Esophagus muscularis mucosa (tissue), 4 donors: Measurements from ENCODE around the gene ZMIZ1. TPM values are rescaled to one million over a fixed set of nuclear protein-coding genes. Genes with fewer than 3 reads are reported as not detected.

ENCODE experiments used
- DNase-seq: peaks from one replicate; pipeline ENCODE4 v3.0.0-alpha.2; 2017; ENCODE audit errors: extremely low spot score
- H3K27ac ChIP-seq, 4 donors: fragments of 200-600 bp; sonication (generic); replicated peaks in 1 of 4; 1 replicate in 3 of 4; 2 replicates in 1 of 4; pipeline ENCODE4 v1.5.1; 2016 to 2019; ENCODE audit warnings: mild to moderate bottlenecking in 1 of 4
- H3K27me3 ChIP-seq, 4 donors: fragments of 200-600 bp; sonication (generic); one replicate each; pipeline versions ENCODE4 v1.5.1 to v1.6.0; 2016 to 2019
- H3K36me3 ChIP-seq, 4 donors: fragments of 200-600 bp; sonication (generic); one replicate each; pipeline ENCODE4 v1.5.1; 2016 to 2019
- H3K4me1 ChIP-seq, 4 donors: fragments of 200-600 bp; sonication (generic); one replicate each; pipeline ENCODE4 v1.5.1; 2016 to 2019
- H3K4me3 ChIP-seq, 4 donors: fragments of 200-600 bp; sonication (generic); 1 replicate in 2 of 4; 2 replicates in 2 of 4; pipeline ENCODE4 v1.5.1; 2016 to 2019; ENCODE audit warnings: mild to moderate bottlenecking in 4 of 4, moderate library complexity in 1 of 4
- H3K9me3 ChIP-seq, 4 donors: fragments of 200-600 bp; sonication (generic); 1 replicate in 3 of 4; 2 replicates in 1 of 4; pipeline ENCODE4 v1.5.1; 2016 to 2019
- CTCF ChIP-seq, 3 experiments: fragments of 200-600 bp in 2 of 3; fragments of 450-650 bp in 1 of 3; sonication (generic) in 2 of 3; IDR thresholded peaks; one replicate each; pipeline ENCODE4 v1.5.1; 2017 to 2019; ENCODE audit warnings: antibody characterized with exemption in 3 of 3, mild to moderate bottlenecking in 2 of 3, moderate library complexity in 1 of 3
- EP300 ChIP-seq: sonication (generic); formaldehyde crosslinking; IDR thresholded peaks from one replicate; pipeline ENCODE4 v1.6.1; 2017; ENCODE audit warnings: antibody characterized with exemption
- POLR2A ChIP-seq: fragments of 450-650 bp; IDR thresholded peaks from one replicate; pipeline ENCODE4 v1.6.1; 2017; ENCODE audit warnings: antibody characterized with exemption, moderate library complexity, mild to moderate bottlenecking, low read depth
- POLR2AphosphoS5 ChIP-seq, 2 donors: sonication (generic); formaldehyde crosslinking; IDR thresholded peaks; one replicate each; pipeline ENCODE4 v1.6.1; 2017; ENCODE audit warnings: antibody characterized with exemption in 2 of 2
- WGBS: methylation state at CpG from one replicate; pipeline ENCODE4 v1.1.5; 2018; 5-methylcytosine and 5-hydroxymethylcytosine counted together
- intact Hi-C: fragments of 100-400 bp; cut with DNase I; formaldehyde crosslinking; loops from one replicate; pipeline ENCODE4 v1.15.1; 2023
- total RNA-seq, 4 donors: library from RNA; depleted of rRNA; stranded (reverse); fragments of >200 nt; gene quantifications; one replicate each; pipeline versions ENCODE4 v1.1.0 to v1.2.1, GENCODE V29; 2016

Gene ZMIZ1
- total RNA-seq, 4 donors from 2014 or later = 48.7 to 87.2 (median 66.0) TPM

GRCh38 chr10:79057481-79058275, 11.1 kb upstream of the ZMIZ1 start:
- no peak for DNase-seq
- intact Hi-C loops = no loop called here
- H3K36me3 ChIP-seq = no peaks in the 10 kb centered on the region
- no peaks in the 10 kb centered on the region for H3K9me3 ChIP-seq
- TF ChIP-seq POLR2AphosphoS5 (IDR thresholded peaks at IDR 0.05) = no peak
- WGBS = 95% methylated on average over 12 of the region's 12 CpGs
- H3K27ac ChIP-seq = no peak overlapping the region
- peaks cover 0 to 3% (median 0%) of the 10 kb centered on the region in 4 donors for H3K4me1 ChIP-seq
- H3K4me3 ChIP-seq = no peak overlapping the region
- no peaks in the 10 kb centered on the region for H3K27me3 ChIP-seq

GRCh38 chr10:79058899-79059841, 9.6 kb upstream of the ZMIZ1 start:
- WGBS = 88% methylated on average over 10 of the region's 10 CpGs
- H3K27ac ChIP-seq = no peak overlapping the region

DNA sequence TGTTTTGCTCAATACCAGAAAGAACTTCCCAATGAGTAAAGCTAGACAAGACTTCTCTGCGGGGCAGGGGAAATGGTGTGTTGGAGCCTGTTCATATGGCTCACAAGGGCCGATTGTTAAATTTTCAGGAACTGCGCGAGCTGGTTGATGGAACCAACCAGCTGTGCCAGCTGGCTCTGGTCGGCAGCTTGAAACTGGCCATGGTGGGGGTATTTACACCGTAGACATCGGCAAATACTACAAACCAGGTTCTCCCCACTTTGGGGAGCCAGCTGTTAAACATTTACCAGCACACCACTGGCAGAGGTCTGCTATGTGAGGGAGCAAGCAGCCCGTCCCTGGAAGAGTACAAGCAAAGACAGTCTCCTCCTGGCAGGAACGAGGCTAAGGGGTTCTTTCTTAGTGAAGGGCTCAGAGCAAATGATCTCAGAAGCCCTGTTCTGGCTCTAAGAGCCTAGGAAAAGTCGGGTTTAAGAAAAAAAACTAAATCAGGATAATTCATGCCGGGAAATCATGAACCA, 8.8 kb upstream of the ZMIZ1 start:
- no peak for DNase-seq
- H3K4me3 ChIP-seq = no peak overlapping the region
- no peaks in the 10 kb centered on the region for H3K9me3 ChIP-seq
- H3K27ac ChIP-seq = peak overlapping the region in 1 of 4 donors; percentile 6
- intact Hi-C loops = loop anchor here (10.0 kb wide), 3 partner anchors 305 to 1005 kb away; no protein-coding TSS in a partner anchor
- no peak for TF ChIP-seq EP300
- TF ChIP-seq POLR2A = no peak
- no peak for TF ChIP-seq POLR2AphosphoS5 (IDR thresholded peaks at IDR 0.05)
- no peak for TF ChIP-seq CTCF (IDR thresholded peaks at IDR 0.05)
- peaks cover 0 to 3% (median 0%) of the 10 kb centered on the region in 4 donors for H3K4me1 ChIP-seq
- 81% methylated on average over 11 of the region's 11 CpGs for WGBS
- H3K36me3 ChIP-seq = no peaks in the 10 kb centered on the region
- no peaks in the 10 kb centered on the region for H3K27me3 ChIP-seq

More at GRCh38 chr10:79058899-79059841, 9.6 kb upstream of the ZMIZ1 start:
- intact Hi-C loops = no loop called here
- H3K36me3 ChIP-seq = no peaks in the 10 kb centered on the region
- no peaks in the 10 kb centered on the region for H3K27me3 ChIP-seq
- no peaks in the 10 kb centered on the region for H3K9me3 ChIP-seq
- H3K4me1 ChIP-seq = peaks cover 0 to 3% (median 0%) of the 10 kb centered on the region in 4 donors
- no peak for DNase-seq
- TF ChIP-seq POLR2A = no peak
- TF ChIP-seq CTCF (IDR thresholded peaks at IDR 0.05) = no peak
- no peak for TF ChIP-seq POLR2AphosphoS5 (IDR thresholded peaks at IDR 0.05)
- no peak for TF ChIP-seq EP300
- no peak overlapping the region for H3K4me3 ChIP-seq

- no peak for TF ChIP-seq POLR2A
- TF ChIP-seq CTCF (IDR thresholded peaks at IDR 0.05) = no peak
- no peak for TF ChIP-seq EP300
- TF ChIP-seq POLR2AphosphoS5 (IDR thresholded peaks at IDR 0.05) = no peak
- Histone ChIP-seq H3K9me3 (no peaks in the 10 kb centered on the region), H3K27me3 (no peaks in the 10 kb centered on the region), H3K27ac (no peak overlapping the region), H3K4me1 (peaks cover 0 to 3% (median 0%) of the 10 kb centered on the region in 4 donors), H3K36me3 (no peaks in the 10 kb centered on the region), H3K4me3 (no peak overlapping the region)
- no peak for DNase-seq
- 84% methylated on average over 7 of the region's 7 CpGs for WGBS
- intact Hi-C loops = loop anchor here (10.0 kb wide), 3 partner anchors 306 to 1006 kb away; no protein-coding TSS in a partner anchor
Observed at GRCh38 chr10:79060641-79061255, 8.0 kb upstream of the ZMIZ1 start.
